WTC11 (cell line): Measurements from ENCODE around the gene GPR22.

Source experiments
- MXD4 ChIP-seq: fragments of 250-450 bp; sonication (Bioruptor Pico); IDR thresholded peaks from 2 replicates; pipeline ENCODE4 v1.8.0; 2021; ENCODE audit warnings: mild to moderate bottlenecking, moderate library complexity, borderline replicate concordance
- NR1H2 ChIP-seq: sonication (generic); formaldehyde crosslinking; IDR thresholded peaks from 2 replicates; pipeline ENCODE4 v1.9.0; 2021; ENCODE audit warnings: mild to moderate bottlenecking, moderate library complexity, missing genetic modification reagents
- ZNF263 ChIP-seq: sonication (generic); formaldehyde crosslinking; IDR thresholded peaks from 2 replicates; pipeline ENCODE4 v1.8.1; 2022; ENCODE audit warnings: low read depth, mild to moderate bottlenecking, moderate library complexity, missing genetic modification reagents
- TF ChIP-seq, protein P1 (sequence below): fragments of 200-600 bp; IDR thresholded peaks from 2 replicates; pipeline ENCODE4 v1.8.0; 2022; ENCODE audit warnings: antibody characterized with exemption

DNA sequence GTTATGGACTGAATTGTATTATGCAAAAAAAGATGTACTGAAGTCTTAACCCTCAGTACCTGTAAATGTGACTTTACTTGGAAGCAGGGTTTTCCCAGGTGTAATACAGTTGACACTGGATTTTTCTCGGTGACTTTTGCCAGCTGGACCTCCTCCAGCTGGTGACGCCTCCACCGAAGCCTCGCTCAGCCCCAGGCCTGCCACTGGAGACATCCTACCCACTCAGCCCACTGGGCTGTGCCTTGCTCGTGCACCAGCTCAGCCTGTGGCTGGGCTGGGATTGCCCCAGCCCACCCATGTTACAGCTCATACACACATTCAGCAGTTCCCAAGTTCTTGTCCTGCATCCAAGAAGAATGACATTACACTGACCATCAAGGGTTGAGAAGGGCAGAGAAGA is 42.4 kb upstream of the GPR22 start:
- TF ChIP-seq, protein P1, sequence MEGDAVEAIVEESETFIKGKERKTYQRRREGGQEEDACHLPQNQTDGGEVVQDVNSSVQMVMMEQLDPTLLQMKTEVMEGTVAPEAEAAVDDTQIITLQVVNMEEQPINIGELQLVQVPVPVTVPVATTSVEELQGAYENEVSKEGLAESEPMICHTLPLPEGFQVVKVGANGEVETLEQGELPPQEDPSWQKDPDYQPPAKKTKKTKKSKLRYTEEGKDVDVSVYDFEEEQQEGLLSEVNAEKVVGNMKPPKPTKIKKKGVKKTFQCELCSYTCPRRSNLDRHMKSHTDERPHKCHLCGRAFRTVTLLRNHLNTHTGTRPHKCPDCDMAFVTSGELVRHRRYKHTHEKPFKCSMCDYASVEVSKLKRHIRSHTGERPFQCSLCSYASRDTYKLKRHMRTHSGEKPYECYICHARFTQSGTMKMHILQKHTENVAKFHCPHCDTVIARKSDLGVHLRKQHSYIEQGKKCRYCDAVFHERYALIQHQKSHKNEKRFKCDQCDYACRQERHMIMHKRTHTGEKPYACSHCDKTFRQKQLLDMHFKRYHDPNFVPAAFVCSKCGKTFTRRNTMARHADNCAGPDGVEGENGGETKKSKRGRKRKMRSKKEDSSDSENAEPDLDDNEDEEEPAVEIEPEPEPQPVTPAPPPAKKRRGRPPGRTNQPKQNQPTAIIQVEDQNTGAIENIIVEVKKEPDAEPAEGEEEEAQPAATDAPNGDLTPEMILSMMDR: no peak
- no peak for TF ChIP-seq NR1H2
- TF ChIP-seq ZNF263: no peak
- TF ChIP-seq MXD4 (CRISPR knock-in tag): no peak
